CD14-positive monocyte (primary cell): ENCODE results near the gene FAF1. TPM values are rescaled to one million over a fixed set of nuclear protein-coding genes. Genes with fewer than 3 reads are reported as not detected.

Experiments
- DNase-seq, 3 donors: peaks; one replicate each; pipeline ENCODE4 v3.0.0-alpha.2; 2011 to 2022
- H2AFZ ChIP-seq: 2 replicates; pipeline ENCODE4 v1.6.0; 2012; ENCODE audit warnings: mild to moderate bottlenecking, low read depth, low read length, inconsistent platforms; ENCODE audit not compliant: insufficient read depth, poor library complexity, severe bottlenecking
- H3K27ac ChIP-seq, 2 donors: 1 replicate in 1 of 2; 2 replicates in 1 of 2; pipeline ENCODE4 v1.5.1; 2012 to 2013; ENCODE audit warnings: low read length in 2 of 2, control low read depth in 1 of 2, inconsistent platforms in 1 of 2, low read depth in 1 of 2, mild to moderate bottlenecking in 1 of 2
- H3K27me3 ChIP-seq, 2 donors: one replicate each; pipeline versions ENCODE4 v1.6.0 to v1.6.1; 2011 to 2013; ENCODE audit warnings: low read length in 2 of 2; ENCODE audit not compliant: control insufficient read depth in 2 of 2, insufficient read depth in 2 of 2
- H3K36me3 ChIP-seq, 2 donors: replicated peaks in 1 of 2; 1 replicate in 1 of 2; 2 replicates in 1 of 2; pipeline versions ENCODE4 v1.5.1 to v1.6.1; 2012 to 2013; ENCODE audit warnings: low read length in 2 of 2, control low read depth in 1 of 2, inconsistent platforms in 1 of 2, mild to moderate bottlenecking in 1 of 2; ENCODE audit not compliant: insufficient read depth in 2 of 2, control insufficient read depth in 1 of 2
- H3K4me1 ChIP-seq, 2 donors: 1 replicate in 1 of 2; 2 replicates in 1 of 2; pipeline versions ENCODE4 v1.5.1 to v1.6.1; 2012 to 2013; ENCODE audit warnings: low read length in 2 of 2, control low read depth in 1 of 2, inconsistent platforms in 1 of 2, mild to moderate bottlenecking in 1 of 2, moderate library complexity in 1 of 2; ENCODE audit not compliant: insufficient read depth in 2 of 2, control insufficient read depth in 1 of 2
- H3K4me2 ChIP-seq: replicated peaks from 2 replicates; pipeline ENCODE3; 2012; ENCODE audit warnings: low read length, moderate library complexity, mild to moderate bottlenecking; ENCODE audit not compliant: poor library complexity, severe bottlenecking; ENCODE audit errors: extremely low read depth
- H3K4me3 ChIP-seq, 3 experiments: fragments of 200-600 bp in 1 of 3; sonication (generic) in 1 of 3; replicated peaks in 1 of 3; 1 replicate in 2 of 3; 2 replicates in 1 of 3; pipeline ENCODE4 v1.5.1; 2011 to 2013; ENCODE audit warnings: low read length in 3 of 3, mild to moderate bottlenecking in 3 of 3, control low read depth in 2 of 3, low read depth in 2 of 3, inconsistent platforms in 1 of 3, moderate library complexity in 1 of 3
- H3K79me2 ChIP-seq: 2 replicates; pipeline ENCODE4 v1.6.0; 2012; ENCODE audit warnings: mild to moderate bottlenecking, control low read depth, inconsistent platforms, low read length, moderate library complexity; ENCODE audit not compliant: insufficient read depth
- H3K9ac ChIP-seq: 2 replicates; pipeline ENCODE4 v1.6.0; 2017; ENCODE audit warnings: low read length, mild to moderate bottlenecking; ENCODE audit not compliant: insufficient read depth, poor library complexity, severe bottlenecking
- H3K9me3 ChIP-seq, 2 donors: replicated peaks in 1 of 2; 1 replicate in 1 of 2; 2 replicates in 1 of 2; pipeline versions ENCODE4 v1.5.1 to v1.6.1; 2012 to 2013; ENCODE audit warnings: low read length in 2 of 2, control low read depth in 1 of 2; ENCODE audit not compliant: control insufficient read depth in 1 of 2, insufficient read depth in 1 of 2
- H4K20me1 ChIP-seq: 2 replicates; pipeline ENCODE4 v1.6.0; 2012; ENCODE audit warnings: mild to moderate bottlenecking, low read length, control low read depth, moderate library complexity; ENCODE audit not compliant: insufficient read depth
- H3K27ac Mint-ChIP-seq, 7 donors: one replicate each; pipeline ENCODE4 v1.8.0; 2020; ENCODE audit warnings: mild to moderate bottlenecking in 7 of 7, mixed read lengths in 7 of 7, moderate library complexity in 6 of 7, inconsistent platforms in 2 of 7
- H3K27me3 Mint-ChIP-seq, 3 donors: one replicate each; pipeline ENCODE4 v1.8.0; 2021 to 2022; ENCODE audit warnings: low read depth in 3 of 3, mild to moderate bottlenecking in 3 of 3, mixed read lengths in 3 of 3, moderate library complexity in 3 of 3, inconsistent platforms in 1 of 3
- H3K36me3 Mint-ChIP-seq, 2 donors: one replicate each; pipeline ENCODE4 v1.8.0; 2020; ENCODE audit warnings: mixed read lengths in 2 of 2, inconsistent platforms in 1 of 2, mild to moderate bottlenecking in 1 of 2
- H3K4me1 Mint-ChIP-seq: one replicate; pipeline ENCODE4 v1.8.0; 2020; ENCODE audit warnings: mild to moderate bottlenecking, mixed read lengths
- H3K4me3 Mint-ChIP-seq, 2 donors: one replicate each; pipeline ENCODE4 v1.8.0; 2020; ENCODE audit warnings: mild to moderate bottlenecking in 2 of 2, mixed read lengths in 2 of 2, moderate library complexity in 1 of 2
- H3K9me3 Mint-ChIP-seq, 7 donors: one replicate each; pipeline ENCODE4 v1.8.0; 2020 to 2022; ENCODE audit warnings: mixed read lengths in 7 of 7, mild to moderate bottlenecking in 6 of 7, moderate library complexity in 6 of 7, inconsistent platforms in 2 of 7
- WGBS: methylation state at CpG from one replicate; pipeline ENCODE4 v1.1.5; 2013; ENCODE audit warnings: missing lambda C conversion rate; ENCODE audit not compliant: insufficient coverage; 5-methylcytosine and 5-hydroxymethylcytosine counted together
- intact Hi-C, 2 donors: fragments of 100-400 bp; cut with micrococcal nuclease; formaldehyde crosslinking; loops; one replicate each; pipeline versions ENCODE4 v1.15.0 to v1.15.1; 2023
- polyA plus RNA-seq, 3 donors: library from polyadenylated mRNA; depleted of rRNA in 1 of 3; unstranded in 2 of 3; stranded (reverse) in 1 of 3; fragments of 300-500 nt in 2 of 3; fragments of >200 nt in 1 of 3; fragmentation: Illumina TruSeq in 2 of 3; gene quantifications; 1 replicate in 2 of 3; 2 replicates in 1 of 3; pipeline ENCODE4 v1.2.3, GENCODE V29; 2012 to 2021
- TF ChIP-seq, protein P1 (sequence below): fragments of 200-600 bp; IDR thresholded peaks from one replicate; pipeline ENCODE4 v1.8.0; 2022; ENCODE audit warnings: antibody characterized with exemption, mild to moderate bottlenecking

Gene FAF1
- polyA plus RNA-seq, 3 donors = 11.4 to 29.6 (median 16.9) TPM

DNA sequence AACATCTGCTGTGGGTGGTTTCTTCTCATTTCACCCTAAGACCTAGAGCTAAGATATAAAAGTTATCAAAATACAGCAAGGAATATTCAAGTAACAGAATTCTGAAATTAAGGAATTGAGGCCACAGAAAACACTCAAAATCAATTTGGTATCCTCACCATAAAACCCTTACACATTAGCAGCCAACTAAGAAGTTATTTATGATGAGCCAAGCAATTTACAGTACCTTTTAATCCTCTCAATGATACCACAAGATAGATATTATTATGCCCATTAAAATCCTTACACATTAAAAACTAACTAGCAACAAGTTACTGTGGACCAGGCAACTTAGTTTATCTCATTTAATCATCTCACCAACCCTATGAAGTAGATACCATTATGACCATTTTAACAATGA is 81.6 kb downstream of the FAF1 start:
- Histone ChIP-seq H3K9ac (no peak overlapping the region), H2AFZ (no peak overlapping the region), H3K27ac (peak overlapping the region in 1 of 2 donors; percentile 39), H3K4me2 (no peak overlapping the region), H3K36me3 (no peaks in the 10 kb centered on the region), H4K20me1 (peaks cover 6% of the 10 kb centered on the region), H3K79me2 (peaks cover 34% of the 10 kb centered on the region), H3K4me3 (no peak overlapping the region), H3K4me1 (peaks cover 0 to 4% of the 10 kb centered on the region in 2 donors), H3K27me3 (no peaks in the 10 kb centered on the region), H3K9me3 (no peaks in the 10 kb centered on the region)
- Mint-ChIP-seq H3K9me3 (peaks cover 0 to 4% (median 0%) of the 10 kb centered on the region in 7 donors), H3K27ac (no peak overlapping the region), H3K36me3 (peaks cover 0 to 2% of the 10 kb centered on the region in 2 donors), H3K4me1 (peaks cover 18% of the 10 kb centered on the region), H3K27me3 (no peaks in the 10 kb centered on the region), H3K4me3 (no peak overlapping the region)
- intact Hi-C loops = no loop called here
- TF ChIP-seq, protein P1, sequence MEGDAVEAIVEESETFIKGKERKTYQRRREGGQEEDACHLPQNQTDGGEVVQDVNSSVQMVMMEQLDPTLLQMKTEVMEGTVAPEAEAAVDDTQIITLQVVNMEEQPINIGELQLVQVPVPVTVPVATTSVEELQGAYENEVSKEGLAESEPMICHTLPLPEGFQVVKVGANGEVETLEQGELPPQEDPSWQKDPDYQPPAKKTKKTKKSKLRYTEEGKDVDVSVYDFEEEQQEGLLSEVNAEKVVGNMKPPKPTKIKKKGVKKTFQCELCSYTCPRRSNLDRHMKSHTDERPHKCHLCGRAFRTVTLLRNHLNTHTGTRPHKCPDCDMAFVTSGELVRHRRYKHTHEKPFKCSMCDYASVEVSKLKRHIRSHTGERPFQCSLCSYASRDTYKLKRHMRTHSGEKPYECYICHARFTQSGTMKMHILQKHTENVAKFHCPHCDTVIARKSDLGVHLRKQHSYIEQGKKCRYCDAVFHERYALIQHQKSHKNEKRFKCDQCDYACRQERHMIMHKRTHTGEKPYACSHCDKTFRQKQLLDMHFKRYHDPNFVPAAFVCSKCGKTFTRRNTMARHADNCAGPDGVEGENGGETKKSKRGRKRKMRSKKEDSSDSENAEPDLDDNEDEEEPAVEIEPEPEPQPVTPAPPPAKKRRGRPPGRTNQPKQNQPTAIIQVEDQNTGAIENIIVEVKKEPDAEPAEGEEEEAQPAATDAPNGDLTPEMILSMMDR = no peak
- DNase-seq = no peak

DNA sequence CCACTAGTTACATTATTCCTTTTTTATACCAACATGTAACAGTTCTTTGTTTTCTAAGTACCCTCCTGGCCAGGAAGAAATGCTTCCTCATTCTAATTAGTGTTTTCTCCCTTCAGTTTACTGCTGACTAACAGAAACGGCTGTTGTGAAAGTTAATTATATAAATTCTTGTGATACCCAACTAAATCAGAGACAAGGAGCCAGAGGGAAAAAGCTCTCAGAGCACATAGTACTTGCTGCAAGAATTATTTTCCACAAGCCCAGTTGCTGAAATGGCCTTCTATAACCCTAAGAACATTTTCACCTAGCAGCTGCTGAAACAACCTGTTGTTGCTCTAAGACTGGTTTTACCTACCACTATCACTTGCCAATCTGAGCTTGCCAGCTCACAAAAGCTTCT is 82.4 kb downstream of the FAF1 start:
- no peaks in the 10 kb centered on the region for H3K27me3 ChIP-seq
- H3K4me2 ChIP-seq = no peak overlapping the region
- Mint-ChIP-seq H3K36me3 (peaks cover 0 to 2% of the 10 kb centered on the region in 2 donors), H3K4me3 (no peak overlapping the region), H3K4me1 (peaks cover 21% of the 10 kb centered on the region), H3K27me3 (no peaks in the 10 kb centered on the region), H3K9me3 (peaks cover 0 to 2% (median 0%) of the 10 kb centered on the region in 7 donors), H3K27ac (peak overlapping the region in 1 of 7 donors; percentile 67)
- no peaks in the 10 kb centered on the region for H3K36me3 ChIP-seq
- peaks cover 0 to 4% of the 10 kb centered on the region in 2 donors for H3K4me1 ChIP-seq
- peaks cover 6% of the 10 kb centered on the region for H4K20me1 ChIP-seq
- DNase-seq = peak in 2 of 3 donors; percentile 5 to 13
- no CpG with 5 or more reads among the region's 1 CpG for WGBS
- H3K79me2 ChIP-seq = peaks cover 36% of the 10 kb centered on the region
- no peaks in the 10 kb centered on the region for H3K9me3 ChIP-seq
- H3K4me3 ChIP-seq = no peak overlapping the region
- no peak overlapping the region for H3K27ac ChIP-seq
- H3K9ac ChIP-seq = no peak overlapping the region
- intact Hi-C loops = no loop called here
- TF ChIP-seq, protein P1 = no peak
- no peak overlapping the region for H2AFZ ChIP-seq
